HG03457 (cell line): ENCODE results near the gene CLPTM1L.
"Not testable (repeated sequence)": the region's sequence is repeated elsewhere in the genome, so short reads cannot be mapped to it uniquely, and the experiment has no call there.

Experiments
- ATAC-seq: cut with Tn5 transposase; IDR thresholded peaks from one replicate; pipeline ENCODE4 v1.9.1; 2021; ENCODE audit warnings: moderate number of reproducible peaks; ENCODE audit not compliant: unreplicated experiment

CLPTM1L gene

GRCh38 chr5:1362242-1363015 lies 17.5 kb upstream of the CLPTM1L start:
- ATAC-seq = no peak

GRCh38 chr5:1360861-1361260 lies 16.0 kb upstream of the CLPTM1L start:
- no peak for ATAC-seq

- ATAC-seq = not testable (repeated sequence)
These were observed 15.5 kb upstream of the CLPTM1L start for GRCh38 chr5:1360367-1360766.

- ATAC-seq = no peak
These were observed 14.8 kb upstream of the CLPTM1L start for GRCh38 chr5:1359713-1360112.

- ATAC-seq = no peak
These were observed 14.2 kb upstream of the CLPTM1L start for GRCh38 chr5:1359031-1359645.

GRCh38 chr5:1358726-1359025 lies 13.8 kb upstream of the CLPTM1L start:
- no peak for ATAC-seq

- no peak for ATAC-seq
These were observed 13.2 kb upstream of the CLPTM1L start for GRCh38 chr5:1357946-1358725.

- no peak for ATAC-seq
These were observed 12.2 kb upstream of the CLPTM1L start for GRCh38 chr5:1356873-1357787.

- no peak for ATAC-seq
These were observed 9.7 kb upstream of the CLPTM1L start for GRCh38 chr5:1354576-1354975.

GRCh38 chr5:1352231-1353219 lies 7.6 kb upstream of the CLPTM1L start:
- no peak for ATAC-seq

GRCh38 chr5:1351156-1351555 lies 6.3 kb upstream of the CLPTM1L start:
- ATAC-seq = no peak

- ATAC-seq = no peak
These were observed 4.3 kb upstream of the CLPTM1L start for GRCh38 chr5:1349246-1349645.

- ATAC-seq = no peak
These were observed 4.0 kb upstream of the CLPTM1L start for GRCh38 chr5:1348986-1349245.

- ATAC-seq = no peak
These were observed 2.7 kb upstream of the CLPTM1L start for GRCh38 chr5:1347571-1347970.

- no peak for ATAC-seq
These were observed 1.9 kb upstream of the CLPTM1L start for GRCh38 chr5:1346627-1347440.

GRCh38 chr5:1345876-1346626 lies 1.2 kb upstream of the CLPTM1L start:
- ATAC-seq = no peak

- no peak for ATAC-seq
These were observed 683 bp downstream of the CLPTM1L start for GRCh38 chr5:1343931-1344901.
